Transverse colon (tissue), 4 donors: Measurements from ENCODE around the gene RAP1GDS1.

ENCODE experiments used
- EP300 ChIP-seq: sonication (generic); formaldehyde crosslinking; IDR thresholded peaks from one replicate; pipeline ENCODE4 v1.6.1; 2017; ENCODE audit warnings: antibody characterized with exemption, low read depth
- POLR2A ChIP-seq: fragments of 450-650 bp; IDR thresholded peaks from one replicate; pipeline ENCODE4 v1.6.1; 2016; ENCODE audit warnings: antibody characterized with exemption, mild to moderate bottlenecking, moderate library complexity
- POLR2AphosphoS5 ChIP-seq, 3 donors: sonication (generic); formaldehyde crosslinking; IDR thresholded peaks; one replicate each; pipeline ENCODE4 v1.6.1; 2016; ENCODE audit warnings: antibody characterized with exemption in 3 of 3
- TF ChIP-seq, protein P1 (sequence below), 5 experiments: fragments of 200-600 bp in 3 of 5; fragments of 450-650 bp in 2 of 5; sonication (generic) in 3 of 5; IDR thresholded peaks; 1 replicate in 2 of 5; 2 replicates in 3 of 5; pipeline ENCODE4 v1.5.1; 2016 to 2017; ENCODE audit warnings: antibody characterized with exemption in 5 of 5, inconsistent platforms in 3 of 5, mild to moderate bottlenecking in 2 of 5, moderate library complexity in 1 of 5

DNA sequence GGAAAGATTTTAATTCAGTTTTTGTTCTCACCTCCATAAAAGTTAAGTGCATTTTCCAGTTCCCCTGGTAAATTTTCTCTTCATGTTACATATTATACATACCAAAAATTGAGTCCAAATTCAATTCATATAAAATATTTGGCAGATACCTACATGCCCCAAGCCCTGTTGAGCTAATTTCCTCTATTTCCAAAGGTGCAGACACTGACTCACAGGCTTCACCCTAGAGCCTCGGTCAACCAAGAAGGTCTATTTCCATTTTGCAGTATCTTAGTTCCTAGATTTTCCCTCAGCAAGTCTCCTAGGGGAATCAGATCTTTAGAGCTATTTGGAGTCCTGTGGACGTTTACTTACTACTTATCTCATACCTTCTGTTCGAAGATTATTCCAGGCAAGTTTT, 222.8 kb downstream of the RAP1GDS1 start:
- TF ChIP-seq, protein P1, sequence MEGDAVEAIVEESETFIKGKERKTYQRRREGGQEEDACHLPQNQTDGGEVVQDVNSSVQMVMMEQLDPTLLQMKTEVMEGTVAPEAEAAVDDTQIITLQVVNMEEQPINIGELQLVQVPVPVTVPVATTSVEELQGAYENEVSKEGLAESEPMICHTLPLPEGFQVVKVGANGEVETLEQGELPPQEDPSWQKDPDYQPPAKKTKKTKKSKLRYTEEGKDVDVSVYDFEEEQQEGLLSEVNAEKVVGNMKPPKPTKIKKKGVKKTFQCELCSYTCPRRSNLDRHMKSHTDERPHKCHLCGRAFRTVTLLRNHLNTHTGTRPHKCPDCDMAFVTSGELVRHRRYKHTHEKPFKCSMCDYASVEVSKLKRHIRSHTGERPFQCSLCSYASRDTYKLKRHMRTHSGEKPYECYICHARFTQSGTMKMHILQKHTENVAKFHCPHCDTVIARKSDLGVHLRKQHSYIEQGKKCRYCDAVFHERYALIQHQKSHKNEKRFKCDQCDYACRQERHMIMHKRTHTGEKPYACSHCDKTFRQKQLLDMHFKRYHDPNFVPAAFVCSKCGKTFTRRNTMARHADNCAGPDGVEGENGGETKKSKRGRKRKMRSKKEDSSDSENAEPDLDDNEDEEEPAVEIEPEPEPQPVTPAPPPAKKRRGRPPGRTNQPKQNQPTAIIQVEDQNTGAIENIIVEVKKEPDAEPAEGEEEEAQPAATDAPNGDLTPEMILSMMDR (IDR thresholded peaks at IDR 0.05): no peak
- TF ChIP-seq POLR2AphosphoS5 (IDR thresholded peaks at IDR 0.05): no peak
- TF ChIP-seq POLR2A: no peak
- no peak for TF ChIP-seq EP300
